ENCODE results near the gene DCST2.
A peak's percentile ranks its signal among the peaks of the same experiment; 100 is the strongest.

Gene DCST2

GRCh38 chr1:155003766-155004351 lies 29.7 kb downstream of the DCST2 start:
- Histone ChIP-seq H3K27ac (ENCODE audit: low read depth, low read length) (no peak overlapping the region), H3K9me3 (ENCODE audit: insufficient read depth, low read length) (no peaks in the 10 kb centered on the region), H2AFZ (ENCODE audit: low read depth, low read length, severe bottlenecking) (no peak overlapping the region), H3K9me2 (replicated peaks; ENCODE audit: insufficient read depth, low read length) (no peaks in the 10 kb centered on the region), H4K20me1 (ENCODE audit: low read depth, low read length) (no peaks in the 10 kb centered on the region), H3K9ac (ENCODE audit: low read length) (no peak overlapping the region), H3F3A (ENCODE audit: insufficient read depth) (peaks cover 10% of the 10 kb centered on the region; the same call in 1 of the 2 replicates), H3K27me3 (ENCODE audit: low read length) (no peaks in the 10 kb centered on the region), H3K36me3 (ENCODE audit: low read length) (no peaks in the 10 kb centered on the region), H3K79me2 (ENCODE audit: insufficient read depth, low read length) (no peaks in the 10 kb centered on the region), H3K4me3 (ENCODE audit: insufficient read depth, low read length, poor library complexity, severe bottlenecking) (no peak overlapping the region), H3K4me2 (ENCODE audit: low read depth, low read length, poor library complexity, severe bottlenecking) (peak overlapping the region; percentile 35)
- no peak for TF ChIP-seq CTCF (IDR thresholded peaks at IDR 0.05; ENCODE audit: insufficient read depth, low read length, poor library complexity, severe bottlenecking)
- TF ChIP-seq EZH2phosphoT487 (conservative IDR thresholded peaks at IDR 0.05; ENCODE audit: low read length) = no peak

GRCh38 chr1:155003227-155003765 lies 30.3 kb downstream of the DCST2 start:
- Histone ChIP-seq H2AFZ (ENCODE audit: low read depth, low read length, severe bottlenecking) (no peak overlapping the region), H3K4me3 (ENCODE audit: insufficient read depth, low read length, poor library complexity, severe bottlenecking) (no peak overlapping the region), H3K36me3 (ENCODE audit: low read length) (no peaks in the 10 kb centered on the region)

GRCh38 chr1:155002464-155003226 lies 30.9 kb downstream of the DCST2 start, which contains the start of gene ZBTB7B:
TSS of gene ZBTB7B (plus strand) at chr1:155002802. CDS start at chr1:155014661, 11,859 bp downstream.
- H3K9me2 ChIP-seq (replicated peaks; ENCODE audit: insufficient read depth, low read length) = no peaks in the 10 kb centered on the region
- peak within 1 kb of the TSS; percentile 38 for H3K9ac ChIP-seq (ENCODE audit: low read length)
- peak within 1 kb of the TSS; percentile 69 for H3K4me2 ChIP-seq (ENCODE audit: low read depth, low read length, poor library complexity, severe bottlenecking)
- H2AFZ ChIP-seq (ENCODE audit: low read depth, low read length, severe bottlenecking) = no peak within 1 kb of the TSS
- no peaks in the 10 kb centered on the region for H4K20me1 ChIP-seq (ENCODE audit: low read depth, low read length)
- no peaks in the 10 kb centered on the region for H3K36me3 ChIP-seq (ENCODE audit: low read length)
- peaks cover 11% of the 10 kb centered on the region; the same call in 1 of the 2 replicates for H3F3A ChIP-seq (ENCODE audit: insufficient read depth)
- H3K27ac ChIP-seq (ENCODE audit: low read depth, low read length) = no peak within 1 kb of the TSS
- H3K27me3 ChIP-seq (ENCODE audit: low read length) = no peaks in the 10 kb centered on the region
- no peak for TF ChIP-seq CTCF (IDR thresholded peaks at IDR 0.05; ENCODE audit: insufficient read depth, low read length, poor library complexity, severe bottlenecking)
- 0 out of 2 replicates have a peak, but pooled peaks have one; percentile 67 for TF ChIP-seq EZH2phosphoT487 (conservative IDR thresholded peaks at IDR 0.05; ENCODE audit: low read length)
- H3K4me3 ChIP-seq (ENCODE audit: insufficient read depth, low read length, poor library complexity, severe bottlenecking) = peak within 1 kb of the TSS; percentile 50
- no peaks in the 10 kb centered on the region for H3K9me3 ChIP-seq (ENCODE audit: insufficient read depth, low read length)
- no peaks in the 10 kb centered on the region for H3K79me2 ChIP-seq (ENCODE audit: insufficient read depth, low read length)

More at GRCh38 chr1:155003227-155003765, 30.3 kb downstream of the DCST2 start:
- no peak overlapping the region for H3K9ac ChIP-seq (ENCODE audit: low read length)
- peak overlapping the region; percentile 35 for H3K4me2 ChIP-seq (ENCODE audit: low read depth, low read length, poor library complexity, severe bottlenecking)
- H3K79me2 ChIP-seq (ENCODE audit: insufficient read depth, low read length) = no peaks in the 10 kb centered on the region
- TF ChIP-seq CTCF (IDR thresholded peaks at IDR 0.05; ENCODE audit: insufficient read depth, low read length, poor library complexity, severe bottlenecking) = no peak
- no peak for TF ChIP-seq EZH2phosphoT487 (conservative IDR thresholded peaks at IDR 0.05; ENCODE audit: low read length)
- H3F3A ChIP-seq (ENCODE audit: insufficient read depth) = peaks cover 11% of the 10 kb centered on the region; the same call in 1 of the 2 replicates
- H3K9me3 ChIP-seq (ENCODE audit: insufficient read depth, low read length) = no peaks in the 10 kb centered on the region
- no peaks in the 10 kb centered on the region for H4K20me1 ChIP-seq (ENCODE audit: low read depth, low read length)
- H3K27me3 ChIP-seq (ENCODE audit: low read length) = no peaks in the 10 kb centered on the region
- H3K9me2 ChIP-seq (replicated peaks; ENCODE audit: insufficient read depth, low read length) = no peaks in the 10 kb centered on the region
- no peak overlapping the region for H3K27ac ChIP-seq (ENCODE audit: low read depth, low read length)

All from SU-DHL-6 (cell line).